NCI-H2081 treated with DMSO at 0.1 percent for 48 hours (cell line): Measurements from ENCODE around the gene CABS1.

Source experiments
- DNase-seq: peaks from one replicate; lab custom pipeline; 2025; lab: John Stamatoyannopoulos, UW

Gene CABS1

GRCh38 chr4:70334681-70335080 lies at the start of gene CABS1:
Gene CABS1, plus strand, starts transcription at chr4:70334981. Its CDS starts 59 bp downstream, at chr4:70335040.
- DNase-seq: no peak

DNA sequence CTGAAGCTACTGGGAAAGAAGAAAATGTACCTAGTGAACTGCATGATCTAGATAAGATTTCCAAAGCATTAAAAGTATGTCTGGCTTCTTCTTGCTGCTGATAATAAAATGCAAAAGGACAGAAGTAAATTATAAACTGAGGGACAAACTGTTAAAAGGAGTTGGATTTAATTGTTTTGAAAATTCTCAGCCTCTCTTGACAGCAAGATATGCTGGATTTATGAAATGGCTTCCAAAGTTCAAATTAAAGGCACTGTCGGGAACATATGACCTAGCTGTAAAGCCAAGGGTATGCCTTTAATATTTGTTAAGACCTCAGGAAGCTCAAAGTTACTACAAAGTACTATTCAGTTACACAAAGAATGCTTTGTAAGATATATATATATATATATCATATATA lies 46.1 kb upstream of the CABS1 start:
- DNase-seq: no peak

GRCh38 chr4:70291341-70291740 lies 43.4 kb upstream of the CABS1 start:
- DNase-seq: no peak

DNA sequence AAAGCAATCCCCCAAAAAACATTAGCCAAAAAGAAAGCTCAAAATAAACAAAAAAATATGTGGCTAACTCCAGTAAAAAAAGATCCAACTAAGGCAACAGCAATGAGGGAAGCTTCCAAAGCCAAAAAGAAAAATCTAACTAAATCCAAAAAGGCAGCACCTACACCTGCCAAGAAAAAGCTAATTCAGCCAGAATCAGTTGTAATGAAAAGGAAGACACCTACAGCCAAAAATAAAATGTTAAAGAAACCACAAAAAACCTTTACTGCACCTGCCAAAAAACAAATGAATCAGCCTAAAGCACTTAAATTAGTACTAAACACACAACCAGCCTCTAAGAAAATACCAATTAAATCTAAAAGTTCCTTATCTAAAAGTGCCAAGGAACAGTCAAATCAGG lies 37.2 kb upstream of the CABS1 start:
- no peak for DNase-seq

- no peak for DNase-seq
Observed at GRCh38 chr4:70298051-70298450, 36.7 kb upstream of the CABS1 start.

DNA sequence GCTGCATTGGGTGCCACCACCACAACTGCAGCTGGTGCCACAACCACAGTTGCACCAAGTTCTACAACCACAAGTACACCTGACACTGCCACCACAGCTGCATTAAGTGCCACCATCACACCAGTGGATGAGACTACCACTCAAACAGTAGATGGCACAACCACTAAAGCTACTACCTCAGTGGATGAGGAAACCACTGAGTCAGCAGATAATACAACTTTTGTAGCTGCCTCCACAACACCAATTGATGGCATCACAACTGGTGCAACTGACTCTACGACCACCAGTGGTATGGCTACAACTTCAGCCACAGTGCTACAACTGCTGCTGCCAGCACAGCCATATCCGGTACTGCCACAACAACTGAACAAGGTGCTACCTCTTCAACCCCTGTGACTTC lies 35.1 kb upstream of the CABS1 start:
- no peak for DNase-seq

GRCh38 chr4:70300215-70300614 lies 34.6 kb upstream of the CABS1 start:
- DNase-seq: no peak

DNA sequence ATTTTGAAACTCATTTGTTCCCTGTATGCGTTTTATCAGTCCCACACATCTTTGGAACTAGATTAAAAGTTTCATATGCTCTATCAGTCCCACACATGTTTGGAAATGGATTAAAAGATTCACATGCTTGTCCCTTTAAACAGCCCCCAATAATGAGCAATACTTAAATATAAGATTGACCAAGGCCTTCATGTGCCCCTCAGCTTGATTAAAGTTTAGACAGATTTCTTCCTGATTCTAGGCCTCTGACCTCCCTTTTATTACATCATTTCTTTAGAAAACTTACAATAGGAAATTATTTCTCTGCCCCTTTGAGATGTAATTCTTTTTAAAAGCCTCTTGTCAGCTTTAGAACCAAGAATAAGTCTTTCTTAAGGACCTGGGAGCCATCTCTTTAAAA lies 31.7 kb upstream of the CABS1 start:
- no peak for DNase-seq

DNA sequence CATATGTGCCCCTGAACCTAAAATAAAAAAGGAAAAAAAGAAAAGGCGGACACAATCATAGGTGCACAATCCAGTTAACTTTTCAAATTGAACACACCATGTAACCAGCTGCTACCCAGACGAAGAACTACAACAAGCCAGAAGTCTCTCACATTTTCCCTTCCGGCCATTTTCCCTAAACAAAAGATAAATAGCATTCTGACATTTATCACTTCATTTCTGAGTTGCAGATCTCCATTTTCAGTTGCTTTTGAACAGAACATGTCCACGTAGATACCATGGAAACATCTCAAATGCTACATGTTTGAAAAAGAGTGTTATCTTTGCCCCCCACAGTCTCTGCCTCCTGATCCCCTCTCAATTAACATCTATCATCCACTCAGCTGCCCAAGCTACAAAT lies 29.2 kb upstream of the CABS1 start:
- DNase-seq: no peak

GRCh38 chr4:70306076-70306475 lies 28.7 kb upstream of the CABS1 start:
- no peak for DNase-seq

- no peak for DNase-seq
Observed at GRCh38 chr4:70313736-70314135, 21.0 kb upstream of the CABS1 start.

- no peak for DNase-seq
Observed at GRCh38 chr4:70315928-70316327, 18.9 kb upstream of the CABS1 start.

GRCh38 chr4:70326052-70326451 lies 8.7 kb upstream of the CABS1 start:
- no peak for DNase-seq

DNA sequence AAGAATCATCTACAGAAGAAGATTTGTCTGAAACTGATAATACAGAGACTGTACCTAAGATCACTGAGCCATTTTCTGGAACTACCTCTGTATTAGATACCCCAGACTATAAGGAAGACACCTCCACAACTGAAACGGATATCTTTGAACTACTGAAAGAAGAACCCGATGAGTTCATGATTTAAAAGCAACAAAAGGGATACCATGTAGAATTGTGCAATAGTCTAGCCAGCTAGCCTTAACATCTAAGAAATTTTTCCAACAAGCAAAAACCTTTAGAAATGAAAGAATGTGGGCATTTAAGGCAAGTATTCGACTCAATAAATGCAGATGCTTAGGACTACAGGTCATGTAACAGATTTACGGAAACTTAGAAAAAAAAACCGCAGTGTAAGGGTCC lies 1.3 kb downstream of the CABS1 start:
- no peak for DNase-seq

- DNase-seq: no peak
Observed at GRCh38 chr4:70337886-70338420, 3.2 kb downstream of the CABS1 start.

DNA sequence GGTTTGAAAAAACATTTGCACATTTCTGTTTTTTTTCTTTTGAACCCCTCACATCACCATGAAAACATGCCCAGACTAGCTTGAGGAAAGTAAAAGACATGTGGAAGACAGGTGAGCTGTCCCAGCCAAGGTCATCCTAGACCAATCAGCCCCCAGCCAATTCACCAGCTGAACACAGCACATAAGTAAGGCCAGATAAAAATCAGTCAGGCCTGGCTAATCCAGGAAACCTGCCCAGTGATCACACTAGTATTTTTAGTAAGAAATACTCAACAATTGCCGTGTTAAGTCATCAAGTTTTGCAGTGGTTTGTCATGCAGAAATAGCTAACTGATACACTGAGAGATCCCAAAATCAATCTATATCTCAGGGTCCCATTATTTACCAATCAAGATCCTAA lies 21.4 kb downstream of the CABS1 start:
- no peak for DNase-seq

GRCh38 chr4:70359115-70359661 lies 24.4 kb downstream of the CABS1 start:
- no peak for DNase-seq

GRCh38 chr4:70360460-70360859 lies 25.7 kb downstream of the CABS1 start, which contains the start of gene SMR3A:
Gene SMR3A, plus strand, starts transcription at chr4:70360760. Its CDS starts 1,356 bp downstream, at chr4:70362116.
- DNase-seq: no peak

DNA sequence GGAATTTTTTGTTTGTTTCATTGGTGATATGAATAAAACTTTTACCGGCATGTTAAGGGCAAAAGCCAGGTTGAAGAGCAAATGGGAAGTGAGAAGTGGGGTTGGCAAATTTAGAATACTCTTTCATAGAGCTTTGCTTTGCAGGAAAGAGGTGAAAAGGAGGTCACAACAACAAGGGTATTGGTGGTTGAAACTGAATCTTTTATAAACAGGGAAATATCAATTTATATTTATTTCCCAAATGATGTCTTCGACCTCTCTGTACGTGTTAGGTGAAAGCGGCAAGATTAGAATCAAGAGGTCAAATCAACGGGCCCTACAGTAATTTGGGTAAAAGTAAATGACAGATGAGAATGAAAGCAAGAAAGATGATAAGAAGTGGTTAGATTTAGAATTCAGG lies 29.2 kb downstream of the CABS1 start:
- no peak for DNase-seq

GRCh38 chr4:70365479-70365878 lies 30.7 kb downstream of the CABS1 start:
- peak; percentile 0 for DNase-seq

GRCh38 chr4:70367813-70368212 lies 33.0 kb downstream of the CABS1 start:
- DNase-seq: no peak

DNA sequence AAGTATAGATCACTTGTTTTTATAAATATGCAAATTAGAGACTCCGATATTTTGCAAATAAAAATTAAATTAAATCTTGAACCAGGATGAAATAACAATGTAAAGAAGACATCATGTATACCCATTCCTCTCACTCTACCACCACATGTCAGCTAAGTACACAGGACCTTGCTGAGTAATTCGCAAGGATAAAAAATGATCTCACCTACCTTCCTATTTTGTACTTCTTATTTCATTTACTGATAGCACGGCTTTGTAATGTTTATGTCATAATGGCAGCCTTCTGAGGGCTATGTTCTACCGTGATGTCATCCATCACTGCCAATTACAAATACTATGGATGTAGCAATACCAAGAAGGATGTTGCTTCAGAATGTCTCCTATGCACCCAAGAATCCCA lies 37.2 kb downstream of the CABS1 start:
- no peak for DNase-seq

- no peak for DNase-seq
Observed at GRCh38 chr4:70372760-70373159, 38.0 kb downstream of the CABS1 start.

DNA sequence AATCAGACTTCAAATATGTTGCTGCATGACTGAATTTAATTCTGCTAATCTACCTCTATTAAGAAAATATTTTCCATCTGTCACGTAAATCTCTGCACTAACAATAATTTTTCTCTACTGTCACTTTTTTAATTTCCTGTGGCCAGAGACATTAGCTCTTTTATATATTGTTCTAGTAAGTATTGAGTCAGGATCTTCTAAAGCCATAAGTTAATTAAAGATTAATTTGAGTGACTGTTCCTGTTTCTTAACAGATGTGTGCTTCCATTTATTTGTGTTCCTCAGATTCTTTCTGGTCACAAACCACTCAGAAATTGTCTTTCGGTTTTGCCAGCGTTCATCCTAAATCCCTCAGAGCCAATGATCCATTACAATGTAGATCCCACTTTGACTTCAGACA lies 45.8 kb downstream of the CABS1 start:
- DNase-seq: no peak
